Ovary (tissue), 3 donors: ENCODE measurements around the gene IRF2BPL.

Source experiments
- CTCF ChIP-seq, 3 donors: fragments of 450-650 bp in 2 of 3; fragments of 200-600 bp in 1 of 3; IDR thresholded peaks; one replicate each; pipeline versions ENCODE4 v1.5.1 to v1.8.0; 2016 to 2022; ENCODE audit warnings: antibody characterized with exemption in 3 of 3, mild to moderate bottlenecking in 1 of 3
- EP300 ChIP-seq: sonication (generic); formaldehyde crosslinking; IDR thresholded peaks from one replicate; pipeline ENCODE4 v1.6.1; 2017; ENCODE audit warnings: antibody characterized with exemption
- POLR2A ChIP-seq: fragments of 450-650 bp; IDR thresholded peaks from one replicate; pipeline ENCODE4 v1.6.1; 2017; ENCODE audit warnings: antibody characterized with exemption, mild to moderate bottlenecking, moderate library complexity
- donor health status: DM: no; HTN: no; CAD: no.

- TF ChIP-seq CTCF (IDR thresholded peaks at IDR 0.05) (no peak), POLR2A (no peak), EP300 (no peak)
These were observed 38.2 kb upstream of the IRF2BPL start for GRCh38 chr14:77066578-77067172.
